Gastroesophageal sphincter (tissue), 3 donors: ENCODE measurements around the gene RASAL3.

Experiments
- CTCF ChIP-seq, 4 experiments: fragments of 200-600 bp in 2 of 4; fragments of 450-650 bp in 2 of 4; sonication (generic) in 1 of 4; IDR thresholded peaks; one replicate each; pipeline ENCODE4 v1.5.1; 2017 to 2019; ENCODE audit warnings: antibody characterized with exemption in 4 of 4, mild to moderate bottlenecking in 2 of 4, moderate library complexity in 2 of 4
- EP300 ChIP-seq: sonication (generic); formaldehyde crosslinking; IDR thresholded peaks from one replicate; pipeline ENCODE4 v1.6.1; 2017; ENCODE audit warnings: antibody characterized with exemption, mild to moderate bottlenecking
- POLR2A ChIP-seq, 2 donors: fragments of 450-650 bp; IDR thresholded peaks; one replicate each; pipeline ENCODE4 v1.6.1; 2017; ENCODE audit warnings: antibody characterized with exemption in 2 of 2, mild to moderate bottlenecking in 2 of 2, moderate library complexity in 1 of 2

- TF ChIP-seq POLR2A (IDR thresholded peaks at IDR 0.05) (no peak), CTCF (IDR thresholded peaks at IDR 0.05) (no peak), EP300 (no peak)
Observed at GRCh38 chr19:15476325-15476724, 12.0 kb upstream of the RASAL3 start.
